GM19023 (cell line): ENCODE results near the gene GALNT2.
A peak's percentile ranks its signal among the peaks of the same experiment; 100 is the strongest.

Experiments used
- ATAC-seq: cut with Tn5 transposase; IDR thresholded peaks from one replicate; pipeline ENCODE4 v1.9.1; 2021; ENCODE audit warnings: mild to moderate bottlenecking, moderate library complexity; ENCODE audit not compliant: unreplicated experiment

Gene GALNT2

DNA sequence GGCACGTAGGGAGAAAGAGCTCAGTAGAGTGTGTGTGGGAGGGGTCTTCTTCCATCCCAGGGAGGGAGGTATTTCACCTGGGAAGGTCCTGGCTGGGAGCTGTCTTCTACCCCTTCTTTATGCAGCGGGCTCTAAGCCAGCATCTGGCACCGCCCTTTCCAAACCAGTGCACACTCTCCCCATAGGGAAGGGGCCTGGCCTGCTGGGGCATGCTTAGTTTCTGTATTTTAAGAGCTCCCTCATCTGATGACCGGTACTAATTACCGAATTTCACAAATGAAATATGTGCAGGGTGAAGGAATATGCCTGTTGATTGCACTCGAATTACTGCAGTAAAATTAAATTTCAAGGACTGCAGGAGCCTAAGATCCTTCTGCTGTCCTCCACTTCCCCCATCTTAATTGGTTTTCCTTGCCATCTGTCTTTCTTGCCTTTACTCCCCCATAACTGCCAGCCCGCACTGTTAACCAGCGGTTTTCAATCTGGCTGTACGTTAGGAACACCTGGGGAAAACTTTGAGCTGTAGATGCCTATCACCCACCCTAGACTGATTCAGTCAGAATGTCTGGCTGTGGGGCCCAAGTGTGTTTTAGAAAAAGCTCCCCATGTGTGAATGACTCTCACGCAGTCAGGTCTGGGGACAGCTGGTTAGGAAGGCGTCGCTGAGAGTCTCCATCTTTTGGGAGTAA, 20.1 kb downstream of the GALNT2 start:
- no peak for ATAC-seq

DNA sequence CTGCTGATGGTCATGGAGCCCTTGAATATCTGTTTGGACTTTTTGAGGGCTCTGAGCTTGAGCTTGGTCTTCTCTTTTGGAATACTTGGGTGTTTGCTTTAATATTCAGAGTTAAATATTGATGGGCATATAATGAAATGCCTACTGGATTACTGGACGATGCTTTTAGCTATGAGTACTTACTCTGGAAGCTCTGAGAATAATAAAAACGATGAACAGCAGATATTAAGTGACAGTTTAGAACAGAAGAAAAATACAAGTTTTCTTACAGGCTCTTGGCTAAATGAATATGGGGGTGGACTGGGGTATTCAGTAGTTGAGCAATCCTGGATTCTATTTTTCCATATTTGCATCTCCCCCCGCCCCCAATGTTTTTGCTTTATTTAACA, 20.7 kb downstream of the GALNT2 start:
- ATAC-seq: no peak

DNA sequence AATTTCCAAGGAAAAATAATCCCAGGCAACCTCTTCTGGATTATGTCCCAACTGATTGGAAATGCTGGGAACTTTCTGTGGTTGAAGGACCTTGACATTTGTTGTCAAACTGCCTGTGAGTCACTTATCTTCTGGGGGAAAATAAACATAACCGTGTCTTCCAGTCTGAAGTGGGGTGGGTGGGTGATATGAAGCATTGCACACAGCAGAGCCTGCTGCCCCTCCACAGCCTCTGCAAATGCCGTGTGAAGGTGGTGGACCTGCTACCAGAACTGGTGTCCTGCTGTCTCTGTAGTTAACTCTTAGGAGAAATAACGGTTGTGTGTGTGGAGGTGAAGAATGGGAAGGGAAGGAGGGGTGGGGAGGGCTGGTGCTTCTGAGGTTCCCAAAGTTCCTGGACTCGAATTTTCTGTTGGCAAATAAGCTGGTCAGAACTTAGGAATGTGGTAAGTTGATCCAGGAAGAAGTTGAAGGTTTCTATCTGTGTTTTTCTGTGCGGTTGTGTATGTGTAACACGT, 23.2 kb downstream of the GALNT2 start:
- ATAC-seq: no peak

DNA sequence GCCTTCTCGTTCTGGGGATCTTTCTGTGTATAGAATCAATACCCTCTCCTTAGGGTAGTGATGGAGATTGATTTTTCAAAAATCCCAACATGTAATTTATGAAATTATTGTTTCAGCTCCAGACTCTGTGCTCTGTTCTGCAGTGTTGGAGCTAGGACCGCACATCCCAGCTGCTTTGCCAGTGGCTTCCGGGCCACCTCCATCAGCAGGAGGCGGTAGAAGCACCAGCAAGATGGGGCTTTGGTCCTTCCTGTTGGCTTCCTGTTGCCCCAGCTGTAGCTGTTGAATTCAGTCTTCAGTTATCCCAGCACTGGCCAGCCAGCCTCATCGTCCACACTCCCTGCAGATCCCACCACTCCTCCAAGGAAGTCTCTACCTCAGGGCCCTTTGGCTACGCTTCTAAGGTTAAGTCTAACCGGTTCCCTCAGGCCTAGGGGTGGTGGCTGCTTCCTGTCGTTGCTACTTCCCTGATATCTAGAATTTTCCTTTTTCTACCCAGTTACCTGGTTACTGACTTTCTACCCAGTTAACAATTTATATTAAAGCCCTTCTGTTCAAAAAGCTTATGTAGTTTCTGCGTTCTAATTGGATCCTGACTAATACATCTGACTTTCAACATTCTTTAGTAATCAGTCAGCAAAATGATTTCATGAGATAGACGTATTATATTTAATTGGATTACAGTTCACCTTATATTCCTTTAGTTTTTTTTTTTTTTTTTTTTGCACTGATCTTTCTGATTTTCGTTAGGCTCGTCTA, 24.6 kb downstream of the GALNT2 start:
- ATAC-seq: no peak

DNA sequence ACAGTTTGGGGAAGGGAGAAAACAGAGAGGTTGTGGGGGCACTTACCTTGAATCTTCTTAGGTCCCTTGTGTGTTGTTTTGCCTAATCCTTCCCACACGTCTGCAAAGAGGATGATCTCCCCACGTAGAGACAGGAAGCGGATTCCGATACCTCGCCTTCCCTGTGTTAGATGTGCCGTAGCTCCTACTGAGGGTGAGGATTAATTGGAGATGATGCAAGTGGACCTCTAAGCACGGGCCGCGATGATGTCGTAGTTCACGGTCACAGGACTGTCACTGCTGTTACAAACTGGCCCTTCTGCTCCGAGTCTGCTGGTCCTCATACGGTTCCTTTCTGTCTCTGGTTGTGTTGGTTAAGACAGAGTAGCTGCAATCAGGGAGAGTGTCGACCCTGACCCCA, 27.7 kb downstream of the GALNT2 start:
- no peak for ATAC-seq

DNA sequence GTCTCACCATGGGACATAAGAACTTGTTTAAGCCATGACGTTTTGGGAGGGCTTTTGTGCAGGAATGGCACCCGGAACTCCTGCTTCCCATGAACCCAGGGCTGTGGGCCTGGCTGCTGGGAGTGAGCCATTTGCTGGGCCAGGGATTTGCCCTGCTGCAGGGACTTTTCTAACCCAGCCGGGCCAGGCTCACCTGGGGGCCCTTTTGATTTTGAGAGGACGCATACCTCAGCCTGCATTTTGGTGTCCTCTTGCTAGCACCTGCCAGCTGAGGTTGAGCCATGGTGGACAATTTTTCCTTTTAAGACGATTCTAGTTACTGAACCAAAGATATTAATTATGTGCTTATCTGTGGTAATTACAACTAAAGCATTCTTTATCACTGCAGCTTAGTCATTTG, 28.9 kb downstream of the GALNT2 start:
- no peak for ATAC-seq

DNA sequence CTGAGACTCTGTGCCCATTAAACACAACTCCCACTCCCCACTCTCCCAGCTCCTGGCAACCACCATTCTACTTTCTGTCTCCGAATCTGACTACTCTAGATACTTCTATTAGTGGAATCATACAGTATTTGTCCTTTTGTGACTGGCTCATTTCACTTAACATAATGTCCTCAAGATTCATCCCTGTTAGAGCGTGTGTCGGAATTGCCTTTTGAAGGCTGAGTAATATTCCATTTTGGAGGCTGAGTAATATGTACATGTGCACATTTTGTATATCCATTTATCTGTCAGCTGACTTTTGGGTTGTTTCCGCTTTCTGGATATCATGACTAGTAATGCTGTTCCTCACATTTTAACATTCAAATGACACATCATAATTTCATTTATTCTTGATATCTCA, 30.3 kb downstream of the GALNT2 start:
- no peak for ATAC-seq

DNA sequence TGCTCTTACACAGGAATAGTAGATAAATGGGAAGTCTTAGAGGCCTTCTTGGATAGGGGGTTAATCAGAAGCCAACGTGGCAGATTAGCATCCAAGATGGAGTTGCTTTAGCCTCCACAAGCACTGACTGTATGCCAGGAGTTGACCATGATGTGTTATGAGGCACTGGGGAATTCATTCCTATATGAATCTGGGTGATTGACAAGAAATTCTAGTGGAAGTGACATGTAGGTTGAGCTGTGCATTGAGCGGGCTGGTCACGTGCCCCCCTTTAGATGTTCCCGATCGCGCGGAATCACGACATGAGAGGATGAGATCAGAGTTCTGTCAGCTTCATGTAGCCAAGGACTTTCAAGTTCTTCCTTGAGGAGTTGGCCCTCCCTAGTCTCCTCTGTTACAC, 31.7 kb downstream of the GALNT2 start:
- ATAC-seq: no peak

DNA sequence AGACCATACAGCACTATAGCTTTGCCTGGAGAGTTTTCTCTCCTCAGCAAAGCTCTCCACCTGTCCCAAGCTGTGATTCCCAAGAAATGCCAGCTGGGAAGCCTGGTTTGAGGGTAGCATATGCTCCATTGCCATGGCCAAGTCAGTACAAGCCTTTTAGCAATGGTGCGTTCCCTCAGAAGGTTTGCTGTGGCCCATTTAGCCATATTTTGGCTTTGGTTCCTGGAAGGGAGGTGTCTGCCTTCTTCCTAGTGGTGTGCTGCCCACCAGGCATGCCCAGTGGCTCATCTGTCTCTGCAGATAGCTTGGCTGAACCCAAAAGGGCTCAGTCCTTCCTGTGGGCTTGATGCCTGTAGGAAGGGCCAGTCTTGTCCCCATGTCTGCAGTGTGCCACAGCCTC, 32.4 kb downstream of the GALNT2 start:
- ATAC-seq: no peak

DNA sequence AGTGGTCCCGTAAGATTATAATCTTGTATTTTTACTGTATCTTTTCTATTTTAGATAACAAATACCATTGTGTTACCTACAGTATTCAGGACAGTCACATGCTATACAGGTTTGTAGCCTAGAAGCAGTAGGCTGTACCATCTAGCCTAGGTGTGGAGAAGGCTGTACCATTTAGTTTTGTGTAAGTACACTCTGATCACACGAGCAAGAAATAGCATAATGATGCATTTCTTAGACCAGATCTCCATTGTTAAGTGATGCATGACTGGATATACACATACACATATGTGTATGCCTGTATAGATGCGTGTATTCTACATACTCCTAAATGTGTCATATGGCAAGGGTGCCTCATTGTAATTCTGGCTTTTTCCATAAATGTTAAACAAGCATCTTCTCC, 33.9 kb downstream of the GALNT2 start:
- ATAC-seq: no peak

DNA sequence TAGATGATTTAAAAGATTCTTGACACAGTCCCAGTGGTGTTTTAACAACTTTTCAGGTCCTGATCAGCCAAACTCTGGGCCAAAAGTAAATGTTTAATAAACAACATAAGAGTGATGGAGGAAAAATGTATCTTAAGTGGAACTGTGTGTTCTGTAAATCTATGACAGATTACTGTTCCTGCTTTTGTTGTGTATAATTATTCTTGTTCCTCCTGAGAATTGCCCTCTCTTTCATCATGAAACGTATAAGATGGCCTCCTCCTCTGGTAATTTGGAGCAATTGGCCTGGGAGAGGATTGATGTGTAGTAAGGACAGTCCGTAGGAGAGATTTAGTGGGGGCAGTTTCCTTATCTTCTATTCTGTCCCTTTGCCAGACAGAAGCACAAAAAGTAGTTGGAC, 34.5 kb downstream of the GALNT2 start:
- no peak for ATAC-seq

DNA sequence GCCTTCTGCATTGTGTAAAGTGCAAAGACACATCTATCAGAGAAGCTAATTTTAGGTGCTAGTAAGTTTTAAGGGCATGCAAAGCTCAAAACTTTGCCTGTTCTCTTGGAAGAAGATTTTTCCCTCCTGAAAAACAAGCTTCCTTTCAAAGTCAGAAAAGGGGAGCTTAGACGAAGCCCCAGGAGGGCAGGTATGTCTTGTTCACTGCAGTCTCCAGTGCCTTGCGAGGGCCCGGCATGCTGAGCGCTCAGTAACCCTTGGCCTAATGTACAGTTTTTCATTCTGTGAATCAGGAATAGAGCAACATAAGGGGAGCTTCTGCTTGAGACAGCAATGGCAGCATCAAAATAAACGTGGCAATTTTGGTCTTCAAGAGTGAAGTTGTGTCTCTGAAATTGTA, 35.0 kb downstream of the GALNT2 start:
- ATAC-seq: no peak

DNA sequence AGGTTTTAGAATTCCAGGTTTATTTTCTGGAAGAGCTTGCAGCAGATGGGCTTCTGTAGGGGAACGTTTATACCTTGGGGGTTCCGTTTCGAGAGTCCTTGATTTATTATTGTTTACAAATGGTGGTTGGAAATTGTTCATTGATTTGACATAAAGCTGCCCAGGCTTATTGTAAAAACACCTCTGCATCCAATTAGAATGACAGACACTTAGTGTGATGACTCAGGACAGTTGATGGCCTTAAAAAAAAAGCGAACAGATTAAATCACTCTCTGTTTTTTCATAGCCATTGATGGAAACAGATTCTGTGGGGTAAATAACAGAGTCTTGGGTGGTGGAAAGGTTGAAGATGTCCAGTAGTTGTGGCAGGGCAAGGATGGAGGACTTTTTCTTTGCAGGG, 35.4 kb downstream of the GALNT2 start:
- ATAC-seq: no peak

DNA sequence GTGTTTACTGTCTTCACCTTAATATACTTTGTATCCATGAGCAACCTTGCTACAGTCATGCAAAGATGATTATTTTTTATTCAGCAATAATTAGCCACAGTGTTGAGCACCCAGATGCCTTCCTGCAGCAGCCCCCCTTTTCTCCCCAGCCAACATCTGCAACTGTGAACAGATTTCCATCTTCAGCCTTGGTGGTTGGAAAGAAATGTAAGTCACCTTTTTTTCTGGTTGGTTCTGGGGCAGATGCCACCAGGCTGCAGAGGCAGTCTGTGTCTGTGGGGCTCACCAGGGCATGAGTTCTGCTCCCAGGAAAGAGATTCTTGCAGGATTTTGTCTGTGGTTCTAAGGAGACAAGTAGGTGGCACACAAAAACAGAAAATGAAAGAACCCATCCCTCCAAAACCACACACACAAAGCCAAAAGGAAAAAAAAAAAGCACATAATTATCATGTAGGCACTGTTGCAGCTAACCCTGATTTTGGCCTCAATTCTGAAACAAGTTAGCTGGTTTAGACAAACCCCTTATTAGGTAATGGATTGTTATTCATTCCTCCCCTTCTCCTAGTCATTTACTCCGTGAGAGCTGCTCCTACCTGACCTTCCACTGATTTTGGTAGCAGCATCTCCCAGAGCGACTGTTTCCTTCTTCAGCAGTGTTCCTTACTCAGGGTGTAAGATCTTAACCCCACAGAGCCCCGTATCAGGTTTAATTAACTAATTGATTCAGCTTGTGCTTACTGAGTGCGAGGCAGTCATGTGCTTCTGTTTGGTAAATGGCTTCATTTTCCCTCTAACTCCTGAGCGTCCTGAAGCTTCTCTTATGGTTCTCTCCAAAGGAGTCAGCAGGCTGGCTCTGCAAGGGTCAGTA, 36.5 kb downstream of the GALNT2 start:
- no peak for ATAC-seq

DNA sequence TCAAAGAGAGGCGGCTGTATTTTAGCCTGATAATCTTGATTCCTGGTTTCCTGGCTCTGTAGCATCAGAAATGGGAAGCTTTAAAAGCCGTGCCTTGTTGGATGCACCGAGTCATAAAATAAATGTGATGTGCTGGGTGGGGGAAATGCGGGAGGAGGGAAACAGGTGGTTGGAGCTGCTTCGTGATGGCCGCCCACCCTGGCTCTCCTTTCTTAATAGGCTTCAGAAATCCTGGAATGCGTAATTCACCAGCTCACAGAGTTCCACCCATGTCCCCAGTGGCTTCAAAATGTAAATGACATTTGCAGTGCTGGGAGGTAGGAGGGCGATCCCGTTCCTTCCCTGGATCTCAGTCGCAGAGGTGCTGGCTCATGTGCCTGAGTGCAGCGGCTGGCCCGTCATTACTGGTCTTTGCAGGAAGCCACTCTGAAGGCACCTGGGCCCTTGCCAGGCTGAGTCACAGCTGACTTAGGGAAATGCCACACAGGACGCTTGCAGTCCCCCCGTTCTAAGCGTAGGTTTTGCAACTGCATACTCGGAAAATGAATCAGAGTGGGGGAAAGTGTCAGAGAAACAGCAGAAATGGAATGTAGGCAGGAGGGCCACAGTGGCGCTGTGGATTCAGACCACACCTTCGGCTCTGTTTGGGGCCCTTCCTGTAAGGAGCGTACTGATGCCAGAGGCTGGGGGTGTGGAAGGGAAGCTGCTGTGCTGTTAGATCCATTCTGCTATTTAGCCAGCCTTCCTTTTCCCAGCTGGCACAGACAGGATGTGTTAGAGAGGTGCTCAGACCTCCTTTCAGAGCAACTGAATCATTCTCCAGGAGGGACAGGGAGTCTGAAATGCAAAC, 37.6 kb downstream of the GALNT2 start:
- ATAC-seq: peak; percentile 59

DNA sequence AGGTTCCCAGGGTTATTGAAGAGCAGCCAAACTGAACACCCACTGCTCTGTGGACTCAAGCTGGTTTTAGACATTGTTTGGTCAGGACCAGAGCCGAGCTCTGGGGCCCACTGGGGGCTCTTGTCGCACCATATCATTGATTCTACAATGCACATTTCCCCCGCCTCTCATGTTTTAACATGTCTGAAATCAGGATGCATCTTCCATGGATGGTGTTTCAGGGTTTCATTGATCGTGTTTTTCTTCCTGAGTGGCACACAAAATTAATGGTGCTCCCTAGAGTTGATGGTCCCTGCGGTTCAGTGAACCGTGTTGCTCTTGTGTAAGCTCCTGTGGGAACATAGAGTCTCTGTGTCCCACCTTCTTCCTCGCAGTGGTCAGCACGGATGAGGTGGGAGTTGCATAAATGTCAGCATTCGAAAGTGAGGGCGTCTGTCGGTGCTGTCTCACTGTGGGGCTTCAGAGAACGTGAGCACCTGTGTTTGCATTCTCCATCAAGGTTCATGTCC, 38.3 kb downstream of the GALNT2 start:
- ATAC-seq: no peak

DNA sequence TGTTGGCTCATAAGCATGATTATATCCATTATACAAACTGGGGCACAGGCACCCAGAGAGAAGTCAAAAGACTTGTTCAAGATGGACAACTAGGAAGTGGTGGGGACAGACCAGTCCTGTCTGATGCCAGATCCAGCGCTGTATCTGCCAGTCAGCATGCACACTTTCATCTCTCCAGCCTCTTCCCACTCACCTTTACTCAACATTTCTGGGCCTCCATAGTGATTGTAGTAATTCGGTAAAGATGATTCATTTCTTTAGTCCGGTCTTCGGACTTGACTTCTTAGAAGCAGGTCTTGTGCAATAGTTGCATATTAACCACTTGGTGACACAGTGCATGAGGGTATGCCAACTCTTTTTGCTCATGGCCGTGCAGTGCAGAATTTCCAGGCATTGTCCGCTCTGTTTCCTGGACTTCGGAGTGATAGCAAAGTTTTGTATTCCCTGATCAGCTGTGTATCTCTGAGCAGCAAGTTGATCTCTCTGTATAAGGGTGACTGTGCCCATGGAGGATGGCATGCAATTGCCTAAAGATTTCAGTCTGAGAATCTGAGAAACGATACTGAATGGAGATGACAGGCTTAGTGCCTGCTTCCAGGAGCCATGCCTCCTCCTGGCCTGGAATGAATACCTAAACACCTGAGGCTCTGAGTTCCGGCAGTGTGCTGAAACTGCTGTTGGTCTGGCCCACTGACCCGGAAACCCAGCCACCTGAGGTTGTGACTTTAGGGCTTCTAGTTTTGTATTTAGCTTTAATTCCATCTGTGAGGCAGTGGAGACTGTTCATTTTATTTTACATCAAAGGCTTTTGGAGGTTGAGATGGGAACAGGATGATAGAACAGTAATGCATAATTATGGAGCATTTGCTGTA, 39.0 kb downstream of the GALNT2 start:
- no peak for ATAC-seq

DNA sequence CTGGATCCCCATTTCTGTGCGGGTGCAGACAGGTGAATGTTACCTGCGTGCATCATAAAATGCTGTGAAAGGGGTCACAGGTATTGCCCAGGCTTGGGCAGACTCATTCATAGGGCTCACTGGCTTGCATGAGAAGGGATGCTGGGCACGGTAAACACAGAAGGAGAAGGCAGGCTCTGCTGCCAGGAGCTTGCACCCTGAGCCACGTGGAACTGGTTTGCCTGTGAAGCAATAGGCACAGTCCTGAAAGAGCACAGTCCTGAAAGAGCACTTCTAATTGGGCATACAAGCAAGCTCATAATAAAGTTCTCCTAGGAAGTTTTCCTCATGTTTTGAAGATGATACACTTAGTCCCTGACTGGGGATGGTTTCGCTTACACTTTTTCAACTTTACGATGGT, 40.9 kb downstream of the GALNT2 start:
- ATAC-seq: no peak

DNA sequence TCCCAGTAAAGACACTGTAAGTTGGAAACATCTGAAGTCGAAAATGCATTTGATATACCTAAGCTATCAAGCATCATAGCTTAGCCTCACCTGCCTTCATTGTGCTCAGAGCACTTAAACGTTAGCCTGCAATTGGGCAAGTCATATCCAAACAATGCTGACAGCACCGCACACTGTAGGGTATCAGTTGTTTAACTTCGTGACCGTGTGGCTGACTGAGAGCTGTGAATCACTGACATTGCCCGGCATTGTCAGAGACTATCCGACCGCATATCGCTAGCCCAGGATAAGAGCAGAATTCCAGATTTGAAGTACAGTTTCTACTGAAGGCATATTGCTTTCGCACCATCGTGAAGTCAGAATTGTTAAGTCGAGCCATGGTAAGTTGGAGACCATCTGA, 41.5 kb downstream of the GALNT2 start:
- ATAC-seq: no peak
